ENCODE results near the gene TOMM20L.

DNA sequence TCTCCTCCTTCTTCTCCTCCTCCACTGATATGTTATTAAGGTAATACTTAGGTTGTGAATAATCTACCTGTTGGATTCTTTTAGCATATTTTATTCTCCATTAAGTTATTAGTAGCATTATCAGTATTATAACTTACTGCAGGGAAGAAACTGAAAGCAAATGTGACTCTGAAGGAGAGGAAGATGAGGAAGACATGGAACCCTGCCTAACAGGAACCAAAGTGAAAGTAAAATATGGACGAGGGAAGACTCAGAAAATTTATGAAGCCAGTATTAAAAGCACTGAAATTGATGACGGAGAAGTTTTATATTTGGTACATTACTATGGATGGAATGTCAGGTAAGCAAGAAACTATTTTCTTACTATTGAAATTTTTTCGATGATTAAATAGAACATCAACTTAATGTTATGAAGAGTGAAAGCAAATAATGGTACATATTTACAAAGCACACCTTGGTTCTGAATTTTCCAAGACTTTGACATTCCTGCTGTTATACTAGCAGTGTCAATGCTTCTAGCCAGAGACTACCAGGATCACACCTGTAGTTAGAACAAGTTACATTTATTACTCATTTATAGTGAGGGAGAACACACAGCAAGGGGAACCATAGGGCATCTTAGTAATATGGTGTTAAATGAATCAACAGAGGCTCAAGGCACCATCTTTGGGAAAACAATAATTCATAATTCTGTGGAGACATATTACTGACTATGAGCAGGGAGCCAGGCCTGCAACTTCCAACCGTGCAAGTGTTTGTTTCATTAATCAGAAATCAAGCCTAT is 42.0 kb upstream of the TOMM20L start:
- TF ChIP-seq, protein P1, sequence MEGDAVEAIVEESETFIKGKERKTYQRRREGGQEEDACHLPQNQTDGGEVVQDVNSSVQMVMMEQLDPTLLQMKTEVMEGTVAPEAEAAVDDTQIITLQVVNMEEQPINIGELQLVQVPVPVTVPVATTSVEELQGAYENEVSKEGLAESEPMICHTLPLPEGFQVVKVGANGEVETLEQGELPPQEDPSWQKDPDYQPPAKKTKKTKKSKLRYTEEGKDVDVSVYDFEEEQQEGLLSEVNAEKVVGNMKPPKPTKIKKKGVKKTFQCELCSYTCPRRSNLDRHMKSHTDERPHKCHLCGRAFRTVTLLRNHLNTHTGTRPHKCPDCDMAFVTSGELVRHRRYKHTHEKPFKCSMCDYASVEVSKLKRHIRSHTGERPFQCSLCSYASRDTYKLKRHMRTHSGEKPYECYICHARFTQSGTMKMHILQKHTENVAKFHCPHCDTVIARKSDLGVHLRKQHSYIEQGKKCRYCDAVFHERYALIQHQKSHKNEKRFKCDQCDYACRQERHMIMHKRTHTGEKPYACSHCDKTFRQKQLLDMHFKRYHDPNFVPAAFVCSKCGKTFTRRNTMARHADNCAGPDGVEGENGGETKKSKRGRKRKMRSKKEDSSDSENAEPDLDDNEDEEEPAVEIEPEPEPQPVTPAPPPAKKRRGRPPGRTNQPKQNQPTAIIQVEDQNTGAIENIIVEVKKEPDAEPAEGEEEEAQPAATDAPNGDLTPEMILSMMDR (IDR thresholded peaks at IDR 0.05; ENCODE audit: low read length), result no peak
- TF ChIP-seq EZH2 (IDR thresholded peaks at IDR 0.05; ENCODE audit: borderline replicate concordance, low read length), result no peak

Data from OCI-LY1 (cell line).